Chondrocyte (in vitro differentiated cells): ENCODE data around the gene KAT8. TPM values are rescaled to one million over a fixed set of nuclear protein-coding genes. Genes with fewer than 3 reads are reported as not detected.

Experiments used
- DNase-seq: peaks from one replicate; pipeline ENCODE4 v3.0.0; 2021; ENCODE audit warnings: mixed read lengths, low spot score
- H3K27ac Mint-ChIP-seq: one replicate; pipeline ENCODE4 v1.8.0; 2021; ENCODE audit warnings: mild to moderate bottlenecking, moderate library complexity, mixed read lengths; ENCODE audit not compliant: unreplicated experiment
- H3K27me3 Mint-ChIP-seq: 2 replicates; pipeline ENCODE4 v1.8.0; 2021; ENCODE audit warnings: low read depth, mixed read lengths
- H3K36me3 Mint-ChIP-seq: 2 replicates; pipeline ENCODE4 v1.8.0; 2021; ENCODE audit warnings: low read depth, mixed read lengths
- H3K4me1 Mint-ChIP-seq: 2 replicates; pipeline ENCODE4 v1.8.0; 2021; ENCODE audit warnings: low read depth, mild to moderate bottlenecking, mixed read lengths
- H3K4me3 Mint-ChIP-seq: one replicate; pipeline ENCODE4 v1.8.0; 2021; ENCODE audit warnings: mild to moderate bottlenecking, moderate library complexity, mixed read lengths; ENCODE audit not compliant: unreplicated experiment
- H3K9me3 Mint-ChIP-seq: 2 replicates; pipeline ENCODE4 v1.8.0; 2021; ENCODE audit warnings: low read depth, mixed read lengths
- CTCF ChIP-seq: fragments of 200-600 bp; sonication (generic); IDR thresholded peaks from 2 replicates; pipeline ENCODE4 v1.5.0; 2021; ENCODE audit warnings: antibody characterized with exemption, mild to moderate bottlenecking, moderate library complexity
- total RNA-seq: library from RNA; stranded (reverse); gene quantifications from 3 replicates; pipeline ENCODE4 v1.2.1, GENCODE V29; 2021

KAT8 gene
- total RNA-seq, 1 donor from 2014 or later, result 34.7 TPM

DNA sequence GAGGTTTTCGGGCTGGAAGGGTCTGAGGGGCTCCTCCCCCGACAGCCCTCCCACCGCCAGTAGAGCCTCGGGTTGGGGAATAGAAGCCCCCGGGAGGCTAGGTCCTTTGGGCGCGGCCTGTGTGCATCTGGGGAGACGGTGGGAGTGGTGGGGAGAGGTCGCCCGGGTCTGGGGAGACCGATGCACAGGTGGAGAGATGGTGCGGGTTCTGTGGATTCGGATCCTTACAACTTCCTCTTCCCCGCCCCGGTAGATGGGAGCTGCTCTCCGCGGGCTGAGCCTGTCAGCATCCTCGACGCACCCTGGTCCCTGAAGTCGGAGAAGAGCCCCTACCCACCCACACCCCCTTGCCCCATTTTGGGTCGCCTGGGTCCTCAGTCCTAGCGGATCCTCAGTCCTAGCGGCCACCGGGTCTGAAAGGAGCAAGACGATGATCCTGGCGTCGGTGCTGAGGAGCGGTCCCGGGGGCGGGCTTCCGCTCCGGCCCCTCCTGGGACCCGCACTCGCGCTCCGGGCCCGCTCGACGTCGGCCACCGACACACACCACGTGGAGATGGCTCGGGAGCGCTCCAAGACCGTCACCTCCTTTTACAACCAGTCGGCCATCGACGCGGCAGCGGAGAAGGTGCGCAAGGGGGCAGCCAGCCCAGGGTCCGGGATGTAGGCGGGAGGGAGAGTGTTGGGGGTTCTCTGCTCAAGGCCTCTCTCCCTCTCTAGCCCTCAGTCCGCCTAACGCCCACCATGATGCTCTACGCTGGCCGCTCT, 8.5 kb upstream of the KAT8 start:
- Mint-ChIP-seq H3K36me3 (peaks cover 14% of the 10 kb centered on the region), H3K4me3 (peak overlapping the region; percentile 81), H3K27ac (no peak overlapping the region), H3K9me3 (no peaks in the 10 kb centered on the region), H3K4me1 (peaks cover 21% of the 10 kb centered on the region), H3K27me3 (no peaks in the 10 kb centered on the region)
- TF ChIP-seq CTCF, result no peak
- no peak for DNase-seq

GRCh38 chr16:31109622-31110021, 7.8 kb upstream of the KAT8 start:
- Mint-ChIP-seq H3K27ac (no peak overlapping the region), H3K4me3 (peak overlapping the region; percentile 67), H3K36me3 (peaks cover 14% of the 10 kb centered on the region), H3K27me3 (no peaks in the 10 kb centered on the region), H3K4me1 (peaks cover 21% of the 10 kb centered on the region), H3K9me3 (no peaks in the 10 kb centered on the region)
- TF ChIP-seq CTCF, result no peak
- DNase-seq, result no peak

DNA sequence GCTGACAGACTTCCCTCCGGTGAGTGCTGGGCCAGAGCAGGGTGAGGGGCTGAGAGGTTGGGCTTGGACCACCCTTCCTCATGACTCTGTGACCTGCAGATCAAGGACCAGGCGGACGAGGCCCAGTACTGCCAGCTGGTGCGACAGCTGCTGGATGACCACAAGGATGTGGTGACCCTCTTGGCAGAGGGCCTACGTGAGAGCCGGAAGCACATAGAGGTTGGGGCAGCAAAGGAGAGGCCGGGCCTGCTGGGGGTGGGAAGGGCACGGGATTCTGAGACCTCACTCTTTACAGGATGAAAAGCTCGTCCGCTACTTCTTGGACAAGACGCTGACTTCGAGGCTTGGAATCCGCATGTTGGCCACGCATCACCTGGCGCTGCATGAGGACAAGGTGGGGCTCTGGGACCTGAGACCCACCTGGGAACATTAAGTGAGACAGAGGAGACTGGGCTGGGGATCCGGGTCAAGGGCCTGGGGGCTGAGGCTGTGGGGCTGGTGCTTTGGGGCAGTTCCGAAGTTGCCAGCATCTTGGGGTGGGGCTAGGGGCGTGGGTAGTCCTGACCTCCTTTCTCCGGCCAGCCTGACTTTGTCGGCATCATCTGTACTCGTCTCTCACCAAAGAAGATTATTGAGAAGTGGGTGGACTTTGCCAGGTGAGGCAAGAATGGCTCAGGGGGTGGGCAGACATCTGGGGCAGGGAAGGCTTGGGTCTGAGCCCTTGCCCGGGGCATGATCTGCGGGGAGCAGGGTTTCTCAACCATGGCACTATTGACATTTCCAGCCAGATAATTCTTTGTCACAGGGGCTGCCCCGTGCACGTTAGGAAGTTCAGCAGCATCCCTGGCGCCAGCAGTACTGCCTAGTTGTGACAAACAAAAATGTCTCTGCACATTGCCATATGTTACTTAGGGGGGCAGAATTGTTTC, 7.1 kb upstream of the KAT8 start:
- H3K4me3 Mint-ChIP-seq, result peak overlapping the region; percentile 36
- DNase-seq, result no peak
- peaks cover 21% of the 10 kb centered on the region for H3K4me1 Mint-ChIP-seq
- H3K27me3 Mint-ChIP-seq, result no peaks in the 10 kb centered on the region
- no peaks in the 10 kb centered on the region for H3K9me3 Mint-ChIP-seq
- TF ChIP-seq CTCF, result no peak
- peaks cover 14% of the 10 kb centered on the region for H3K36me3 Mint-ChIP-seq
- H3K27ac Mint-ChIP-seq, result no peak overlapping the region

DNA sequence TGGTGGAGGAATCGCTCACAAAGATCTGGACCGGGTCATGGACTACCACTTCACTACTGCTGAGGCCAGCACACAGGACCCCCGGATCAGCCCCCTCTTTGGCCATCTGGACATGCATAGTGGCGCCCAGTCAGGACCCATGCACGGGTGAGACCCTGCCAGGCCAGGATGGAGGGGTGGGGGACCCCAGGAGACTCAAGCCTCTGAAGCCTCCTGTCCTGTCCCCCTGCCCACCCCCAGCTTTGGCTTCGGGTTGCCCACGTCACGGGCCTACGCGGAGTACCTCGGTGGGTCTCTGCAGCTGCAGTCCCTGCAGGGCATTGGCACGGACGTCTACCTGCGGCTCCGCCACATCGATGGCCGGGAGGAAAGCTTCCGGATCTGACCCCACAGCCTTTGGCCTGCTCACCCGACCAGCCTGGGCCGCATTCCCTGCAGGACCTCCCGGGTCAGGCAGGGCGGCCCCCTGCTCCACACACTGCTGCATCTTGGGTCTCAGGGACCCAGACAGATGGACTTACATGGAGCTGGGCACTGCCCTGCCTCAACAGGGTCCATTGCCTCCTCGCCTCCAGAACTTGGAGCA, 5.5 kb upstream of the KAT8 start:
- no peak for TF ChIP-seq CTCF
- no peak for DNase-seq
- H3K4me1 Mint-ChIP-seq, result peaks cover 21% of the 10 kb centered on the region
- H3K27ac Mint-ChIP-seq, result no peak overlapping the region
- no peak overlapping the region for H3K4me3 Mint-ChIP-seq
- peaks cover 14% of the 10 kb centered on the region for H3K36me3 Mint-ChIP-seq
- H3K9me3 Mint-ChIP-seq, result no peaks in the 10 kb centered on the region
- no peaks in the 10 kb centered on the region for H3K27me3 Mint-ChIP-seq

DNA sequence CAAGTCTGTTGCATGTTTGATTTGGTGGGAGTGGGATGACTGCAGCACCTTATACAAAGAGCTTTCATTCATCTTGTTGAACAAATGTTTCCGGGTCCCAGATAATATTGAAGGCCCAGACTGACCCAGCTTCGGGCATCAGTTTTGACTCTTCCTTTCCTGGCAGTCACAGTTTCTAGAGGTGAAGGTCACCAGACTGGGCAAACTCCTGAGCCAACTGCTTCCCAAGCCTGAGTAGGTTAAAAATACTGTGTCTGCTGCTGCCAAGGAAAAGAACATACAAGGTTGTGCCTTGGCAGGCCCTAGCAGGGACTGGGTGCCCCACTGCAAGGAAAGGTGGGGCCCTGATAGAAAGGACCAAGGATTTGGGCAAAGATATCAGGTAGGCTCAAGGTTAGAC, 4.8 kb upstream of the KAT8 start:
- no peaks in the 10 kb centered on the region for H3K27me3 Mint-ChIP-seq
- no peak overlapping the region for H3K27ac Mint-ChIP-seq

More for the DNA sequence above, 4.8 kb upstream of the KAT8 start:
- Mint-ChIP-seq H3K9me3 (no peaks in the 10 kb centered on the region), H3K4me3 (no peak overlapping the region), H3K36me3 (peaks cover 14% of the 10 kb centered on the region), H3K4me1 (peaks cover 16% of the 10 kb centered on the region)
- DNase-seq, result no peak
- no peak for TF ChIP-seq CTCF
